ENCODE data around the gene TEAD1.

Gene TEAD1

GRCh38 chr11:12737024-12737423 is 62.8 kb downstream of the TEAD1 start:
- no peak overlapping the region for H3K27ac ChIP-seq
- POLR2A ChIA-PET (ENCODE audit: low non-redundant PET): no interaction called here
- TF ChIP-seq, protein P1, sequence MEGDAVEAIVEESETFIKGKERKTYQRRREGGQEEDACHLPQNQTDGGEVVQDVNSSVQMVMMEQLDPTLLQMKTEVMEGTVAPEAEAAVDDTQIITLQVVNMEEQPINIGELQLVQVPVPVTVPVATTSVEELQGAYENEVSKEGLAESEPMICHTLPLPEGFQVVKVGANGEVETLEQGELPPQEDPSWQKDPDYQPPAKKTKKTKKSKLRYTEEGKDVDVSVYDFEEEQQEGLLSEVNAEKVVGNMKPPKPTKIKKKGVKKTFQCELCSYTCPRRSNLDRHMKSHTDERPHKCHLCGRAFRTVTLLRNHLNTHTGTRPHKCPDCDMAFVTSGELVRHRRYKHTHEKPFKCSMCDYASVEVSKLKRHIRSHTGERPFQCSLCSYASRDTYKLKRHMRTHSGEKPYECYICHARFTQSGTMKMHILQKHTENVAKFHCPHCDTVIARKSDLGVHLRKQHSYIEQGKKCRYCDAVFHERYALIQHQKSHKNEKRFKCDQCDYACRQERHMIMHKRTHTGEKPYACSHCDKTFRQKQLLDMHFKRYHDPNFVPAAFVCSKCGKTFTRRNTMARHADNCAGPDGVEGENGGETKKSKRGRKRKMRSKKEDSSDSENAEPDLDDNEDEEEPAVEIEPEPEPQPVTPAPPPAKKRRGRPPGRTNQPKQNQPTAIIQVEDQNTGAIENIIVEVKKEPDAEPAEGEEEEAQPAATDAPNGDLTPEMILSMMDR (conservative IDR thresholded peaks at IDR 0.05; ENCODE audit: low read depth): no peak
- CTCF ChIA-PET: interaction anchor here (0.9 kb wide), 1 partner anchor 152 kb away, joined by 3 read pairs; no protein-coding TSS in a partner anchor
- DNase-seq (ENCODE audit: low spot score): no peak

DNA sequence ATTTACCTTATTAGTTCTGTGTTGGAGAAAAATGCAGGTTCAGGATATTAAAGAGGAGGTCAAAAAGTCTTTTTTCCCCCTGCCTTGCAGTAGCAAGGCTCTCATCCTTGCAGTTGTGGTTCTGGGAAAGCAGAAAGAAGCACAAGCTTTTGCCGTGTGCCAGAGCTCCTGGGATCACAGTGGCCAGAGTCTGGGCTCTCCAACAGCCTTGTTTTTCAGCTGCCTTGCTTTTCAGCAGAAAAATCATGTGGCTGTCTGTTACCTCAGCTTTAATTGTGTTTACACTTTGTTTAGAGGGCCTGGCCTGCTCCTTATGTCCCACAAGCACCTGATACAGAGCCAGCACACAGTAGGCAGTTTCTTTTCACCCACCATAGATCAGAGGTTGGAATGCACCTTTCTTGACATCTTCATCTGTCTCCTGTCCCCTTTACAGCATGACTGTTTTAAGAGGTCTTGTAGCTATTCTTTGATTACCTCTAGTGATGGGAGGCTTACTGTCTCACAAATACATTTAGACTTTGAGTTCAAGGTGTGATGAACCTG is 67.5 kb downstream of the TEAD1 start:
- ChIA-PET POLR2A (ENCODE audit: low non-redundant PET) (no interaction called here), CTCF (interaction anchor here (0.6 kb wide), 1 partner anchor 62 kb away, joined by 3 read pairs; no protein-coding TSS in a partner anchor)
- DNase-seq (ENCODE audit: low spot score): no peak

GRCh38 chr11:12743834-12744449 is 69.7 kb downstream of the TEAD1 start:
- DNase-seq (ENCODE audit: low spot score): no peak
- CTCF ChIA-PET: no interaction called here
- POLR2A ChIA-PET (ENCODE audit: low non-redundant PET): interaction anchor here (0.6 kb wide), 1 partner anchor 84 kb away, joined by 3 read pairs; no protein-coding TSS in a partner anchor
- H3K27ac ChIP-seq: no peak overlapping the region
- TF ChIP-seq, protein P1 (conservative IDR thresholded peaks at IDR 0.05; ENCODE audit: low read depth): no peak

More for the DNA sequence above, 67.5 kb downstream of the TEAD1 start:
- TF ChIP-seq, protein P1 (conservative IDR thresholded peaks at IDR 0.05; ENCODE audit: low read depth): no peak
- no peak overlapping the region for H3K27ac ChIP-seq

- TF ChIP-seq, protein P1 (conservative IDR thresholded peaks at IDR 0.05; ENCODE audit: low read depth): no peak
- H3K27ac ChIP-seq: peak overlapping the region; percentile 36
- DNase-seq (ENCODE audit: low spot score): no peak
- ChIA-PET CTCF (interaction anchor here (0.6 to 0.9 kb wide), 2 partner anchors 68 to 144 kb away, joined by 4 to 5 read pairs; no protein-coding TSS in a partner anchor), POLR2A (ENCODE audit: low non-redundant PET) (no interaction called here)
Observed at GRCh38 chr11:12744826-12745502, 70.7 kb downstream of the TEAD1 start.

DNA sequence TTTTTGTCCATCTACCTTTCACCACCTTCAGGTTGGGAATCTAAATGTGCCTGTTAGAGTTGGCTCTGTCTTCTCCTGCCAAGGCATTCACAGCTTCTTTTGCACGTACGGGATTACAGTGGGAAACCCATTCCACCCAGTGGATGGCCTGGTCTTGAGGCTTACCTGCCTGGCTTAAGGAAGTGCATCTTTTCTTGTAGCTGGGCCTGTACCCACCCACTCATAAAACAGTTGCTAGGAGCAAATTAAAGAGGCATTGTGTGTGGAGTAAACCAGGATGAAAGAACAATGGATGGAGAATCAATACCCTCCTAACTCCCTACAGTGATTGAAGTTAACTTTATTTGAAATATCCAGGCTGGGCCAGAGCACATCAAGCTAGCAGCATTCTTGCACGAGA is 71.6 kb downstream of the TEAD1 start:
- no peak overlapping the region for H3K27ac ChIP-seq
- CTCF ChIA-PET: interaction anchor here (0.9 kb wide), 1 partner anchor 13 kb away, joined by 4 read pairs; no protein-coding TSS in a partner anchor
- TF ChIP-seq, protein P1 (conservative IDR thresholded peaks at IDR 0.05; ENCODE audit: low read depth): no peak
- DNase-seq (ENCODE audit: low spot score): no peak
- POLR2A ChIA-PET (ENCODE audit: low non-redundant PET): no interaction called here

DNA sequence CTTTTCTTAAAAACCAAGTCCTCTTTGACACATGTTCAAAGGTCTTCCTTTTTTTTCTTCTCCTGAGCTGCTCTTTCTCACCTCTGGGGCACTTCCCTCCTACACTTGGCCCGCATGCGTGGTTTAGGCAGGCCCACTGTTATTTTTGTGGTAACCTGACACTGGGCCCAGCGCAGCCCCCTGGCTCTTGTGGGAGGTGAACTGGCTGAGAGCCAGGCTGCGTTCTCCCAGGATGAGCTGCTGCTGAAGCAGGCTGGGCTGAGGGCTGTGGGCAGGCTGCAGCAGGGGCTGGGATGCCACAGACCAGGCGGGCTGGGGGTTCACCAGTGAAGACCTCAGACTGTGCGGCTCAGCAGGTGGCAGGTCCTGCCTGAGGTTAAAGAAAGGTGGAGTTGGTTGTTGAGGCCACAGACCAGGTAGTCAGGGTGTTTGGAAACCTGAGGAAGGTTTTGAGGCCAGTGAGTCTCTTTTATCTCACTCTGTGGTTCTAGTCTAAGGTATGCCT is 72.4 kb downstream of the TEAD1 start:
- TF ChIP-seq, protein P1 (conservative IDR thresholded peaks at IDR 0.05; ENCODE audit: low read depth): no peak
- ChIA-PET POLR2A (ENCODE audit: low non-redundant PET) (no interaction called here), CTCF (interaction anchor here (0.6 to 0.9 kb wide), 3 partner anchors 14 to 150 kb away, joined by 3 to 5 read pairs (median 4); no protein-coding TSS in a partner anchor)
- DNase-seq (ENCODE audit: low spot score): peak; percentile 82
- H3K27ac ChIP-seq: peak overlapping the region; percentile 73

Data from RWPE1 (cell line).